Measurements from ENCODE around the gene TSPAN9. TPM values are rescaled to one million over a fixed set of nuclear protein-coding genes. Genes with fewer than 3 reads are reported as not detected.

TSPAN9 gene
- total RNA-seq, 2 donors from 2014 or later: 14.0 to 18.5 TPM

DNA sequence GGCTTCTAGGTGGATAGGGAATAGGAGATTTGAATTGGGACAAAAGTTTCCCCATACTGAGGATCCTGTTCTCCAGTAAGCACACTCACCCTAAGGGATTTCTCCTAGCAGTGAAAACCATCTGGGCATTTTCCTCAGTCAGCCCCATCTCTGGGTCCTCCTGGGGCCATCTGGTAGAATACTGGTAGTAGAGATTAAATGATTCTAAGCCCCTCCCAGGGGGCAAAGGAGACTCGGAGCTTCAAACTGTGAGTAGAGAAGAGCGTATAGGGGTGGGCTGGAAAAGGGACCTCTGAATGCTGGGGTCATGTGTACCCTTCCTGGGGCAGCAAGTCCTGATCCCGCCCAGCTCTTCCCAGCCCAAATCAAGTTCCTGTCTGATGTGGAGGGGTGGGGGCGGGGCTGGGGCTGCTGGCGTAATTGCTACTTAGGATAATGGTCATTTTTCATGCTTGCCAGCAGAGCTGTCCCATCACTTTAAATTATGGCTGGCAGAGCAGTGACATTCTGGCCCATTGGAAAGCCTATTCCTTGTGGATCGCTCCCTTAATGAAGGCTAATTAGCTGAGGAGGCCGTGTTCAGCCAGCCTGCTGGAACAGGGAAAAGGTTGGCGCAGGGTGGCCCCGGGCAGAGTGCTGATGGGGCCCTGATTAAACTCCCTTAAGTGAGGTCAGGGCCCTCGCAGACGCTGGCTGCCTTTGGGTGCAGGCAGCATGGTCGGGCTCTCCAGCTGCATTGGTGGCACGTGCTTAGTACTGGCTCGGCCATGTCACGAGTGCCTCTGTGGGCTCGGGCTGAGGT, 127.8 kb downstream of the TSPAN9 start:
- peaks cover 39% of the 10 kb centered on the region for H3K4me1 ChIP-seq
- H3K4me3 ChIP-seq: no peak overlapping the region
- whole genome bisulfite sequencing, 2 donors: 59 to 74% methylated on average over 6 to 16 of the region's 16 CpGs
- H3K36me3 ChIP-seq (replicated peaks in 1 of 2; ENCODE audit: insufficient read depth in 1 of 2, low read depth in 2 of 2): no peaks in the 10 kb centered on the region
- no peak for TF ChIP-seq CTCF (IDR thresholded peaks at IDR 0.05)
- TF ChIP-seq POLR2A (IDR thresholded peaks at IDR 0.05): no peak
- H3K27me3 ChIP-seq: no peaks in the 10 kb centered on the region
- intact Hi-C loops (cut with DNase I): no loop called here
- H3K27ac ChIP-seq: peak overlapping the region; percentile 46 to 78 (median 70)
- DNase-seq (peak in 1 of 4 donors; percentile 19), ATAC-seq (peak; percentile 19)
- no peaks in the 10 kb centered on the region for H3K9me3 ChIP-seq

GRCh38 chr12:3205742-3206519, 128.8 kb downstream of the TSPAN9 start:
- ATAC-seq: peak; percentile 83
- 51 to 61% methylated on average over 12 to 13 of the region's 13 CpGs for WGBS, 2 donors
- intact Hi-C loops (cut with DNase I): no loop called here

DNA sequence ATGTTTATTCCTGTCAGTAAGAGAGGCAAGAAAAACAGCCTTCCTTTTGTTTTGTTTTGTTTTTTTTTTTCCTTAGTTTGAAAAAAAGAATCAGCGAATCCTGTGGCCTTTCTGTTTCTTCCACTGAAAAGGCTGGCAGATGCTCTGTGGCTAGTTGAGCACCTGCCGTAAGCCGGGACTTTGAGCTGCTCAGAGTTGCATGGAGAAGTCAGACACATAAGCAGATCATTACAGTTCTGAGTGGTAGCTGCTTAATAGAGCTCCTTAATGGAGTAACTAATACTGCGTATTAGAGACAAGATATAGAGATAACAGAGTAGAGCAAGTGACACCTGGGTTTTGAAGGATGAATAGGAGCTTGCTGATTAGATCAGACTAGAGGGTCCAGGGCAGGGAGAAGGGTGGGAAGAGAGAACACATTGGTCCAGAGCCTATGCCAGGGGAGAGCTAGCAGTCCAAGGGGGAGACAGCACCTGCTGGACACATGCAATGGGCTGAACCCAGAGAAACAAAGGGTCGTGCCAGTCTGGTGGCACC, 129.4 kb downstream of the TSPAN9 start:
- ATAC-seq (no peak), DNase-seq (no peak)
- intact Hi-C loops (cut with DNase I): no loop called here
- Histone ChIP-seq H3K9me3 (no peaks in the 10 kb centered on the region), H3K27ac (peak overlapping the region in 3 of 4 donors; percentile 64 to 78 (median 75)), H3K4me1 (peaks cover 28% of the 10 kb centered on the region), H3K27me3 (no peaks in the 10 kb centered on the region), H3K4me3 (no peak overlapping the region), H3K36me3 (replicated peaks in 1 of 2; ENCODE audit: insufficient read depth in 1 of 2, low read depth in 2 of 2) (no peaks in the 10 kb centered on the region)
- no peak for TF ChIP-seq CTCF (IDR thresholded peaks at IDR 0.05)
- no peak for TF ChIP-seq POLR2A (IDR thresholded peaks at IDR 0.05)
- 82 to 86% methylated on average over 5 of the region's 5 CpGs for WGBS, 2 donors

More at GRCh38 chr12:3205742-3206519, 128.8 kb downstream of the TSPAN9 start:
- Histone ChIP-seq H3K36me3 (replicated peaks in 1 of 2; ENCODE audit: insufficient read depth in 1 of 2, low read depth in 2 of 2) (no peaks in the 10 kb centered on the region), H3K4me3 (no peak overlapping the region), H3K9me3 (no peaks in the 10 kb centered on the region), H3K27ac (peak overlapping the region; percentile 46 to 78 (median 70)), H3K4me1 (peaks cover 29% of the 10 kb centered on the region), H3K27me3 (no peaks in the 10 kb centered on the region)
- DNase-seq: peak; percentile 38 to 57 (median 52)
- no peak for TF ChIP-seq POLR2A (IDR thresholded peaks at IDR 0.05)
- TF ChIP-seq CTCF (IDR thresholded peaks at IDR 0.05): no peak

- Histone ChIP-seq H3K27ac (no peak overlapping the region), H3K4me1 (peaks cover 28% of the 10 kb centered on the region), H3K4me3 (no peak overlapping the region), H3K36me3 (replicated peaks in 1 of 2; ENCODE audit: insufficient read depth in 1 of 2, low read depth in 2 of 2) (no peaks in the 10 kb centered on the region), H3K9me3 (no peaks in the 10 kb centered on the region), H3K27me3 (no peaks in the 10 kb centered on the region)
- DNase-seq: no peak
- 89 to 95% methylated on average over 7 of the region's 7 CpGs for WGBS, 2 donors
- TF ChIP-seq CTCF (IDR thresholded peaks at IDR 0.05): no peak
- no peak for TF ChIP-seq POLR2A (IDR thresholded peaks at IDR 0.05)
- intact Hi-C loops (cut with DNase I): no loop called here
- no peak for ATAC-seq
Measured at GRCh38 chr12:3207175-3207574, 130.0 kb downstream of the TSPAN9 start.

Data from body of pancreas (tissue), 4 donors.